Measurements from ENCODE around the gene AP2M1. TPM values are rescaled to one million over a fixed set of nuclear protein-coding genes. Genes with fewer than 3 reads are reported as not detected.
A peak's percentile ranks its signal among the peaks of the same experiment; 100 is the strongest.

Gene AP2M1
- total and polyA plus RNA-seq, 2 donors: 195 to 466 TPM

DNA sequence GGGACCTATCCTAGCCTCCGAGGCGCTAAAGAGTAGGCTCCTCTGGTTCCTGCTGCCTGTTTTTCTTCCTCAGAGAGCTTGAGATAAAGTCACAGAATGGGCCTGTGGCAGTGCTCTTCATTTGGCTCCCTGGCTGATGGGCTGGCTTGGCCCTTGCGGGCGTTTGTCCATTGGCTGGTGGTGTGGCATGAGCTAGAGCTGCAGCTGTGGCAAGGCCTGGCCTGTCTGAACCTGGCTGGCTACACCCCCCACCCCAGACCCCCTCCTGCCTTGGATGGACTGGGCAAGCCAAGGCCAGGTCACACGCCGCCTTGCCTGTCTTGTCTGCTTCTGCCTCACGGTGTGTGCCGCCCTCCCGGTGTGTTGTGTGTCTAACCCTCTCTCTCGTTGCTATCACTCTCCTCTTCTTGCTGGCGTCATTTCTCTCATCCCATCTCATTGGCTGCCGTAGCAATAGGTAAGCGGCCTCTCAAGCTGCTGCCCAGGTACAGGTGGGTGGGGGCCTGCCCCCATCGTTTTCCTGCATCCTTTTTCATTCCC is 3.2 kb downstream of the AP2M1 start:
- WGBS: 89% methylated on average over 14 of the region's 14 CpGs
- H3K4me1 ChIP-seq (ENCODE audit: insufficient read depth): no peaks in the 10 kb centered on the region
- DNase-seq (ENCODE audit: extremely low spot score): no peak
- H3K36me3 ChIP-seq (ENCODE audit: insufficient read depth): peaks cover 12% of the 10 kb centered on the region
- no peak overlapping the region for H3K27ac ChIP-seq (ENCODE audit: low read depth)
- no peak overlapping the region for H3K4me3 ChIP-seq (ENCODE audit: low read depth, low read length)

DNA sequence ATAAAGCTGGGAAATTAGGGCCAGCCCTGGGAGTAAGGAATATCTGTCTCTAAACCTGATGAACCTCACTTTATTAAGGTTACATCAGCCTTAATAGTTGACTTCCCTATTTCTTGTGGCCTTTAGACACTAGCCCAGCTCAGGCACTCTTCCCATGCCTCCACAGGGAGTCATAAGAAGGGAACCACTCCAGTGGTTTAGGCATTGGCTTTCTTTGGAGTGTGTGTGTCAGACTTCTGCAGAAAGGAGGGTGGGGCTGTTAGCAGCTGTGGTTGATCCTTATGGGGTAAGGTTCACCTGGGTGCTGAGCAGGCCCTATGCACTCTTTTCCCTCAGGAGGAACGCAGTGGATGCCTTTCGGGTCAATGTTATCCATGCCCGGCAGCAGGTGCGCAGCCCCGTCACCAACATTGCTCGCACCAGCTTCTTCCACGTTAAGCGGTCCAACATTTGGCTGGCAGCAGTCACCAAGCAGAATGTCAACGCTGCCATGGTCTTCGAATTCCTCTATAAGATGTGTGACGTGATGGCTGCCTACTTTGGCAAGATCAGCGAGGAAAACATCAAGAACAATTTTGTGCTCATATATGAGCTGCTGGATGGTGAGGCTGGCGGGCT is 4.0 kb downstream of the AP2M1 start:
- WGBS: 93% methylated on average over 13 of the region's 13 CpGs
- H3K36me3 ChIP-seq (ENCODE audit: insufficient read depth): peaks cover 14% of the 10 kb centered on the region
- H3K27ac ChIP-seq (ENCODE audit: low read depth): no peak overlapping the region
- H3K4me3 ChIP-seq (ENCODE audit: low read depth, low read length): no peak overlapping the region
- DNase-seq (ENCODE audit: extremely low spot score): no peak
- no peaks in the 10 kb centered on the region for H3K4me1 ChIP-seq (ENCODE audit: insufficient read depth)

- Histone ChIP-seq H3K4me3 (ENCODE audit: low read depth, low read length) (no peak overlapping the region), H3K27ac (ENCODE audit: low read depth) (no peak overlapping the region), H3K36me3 (ENCODE audit: insufficient read depth) (peaks cover 17% of the 10 kb centered on the region), H3K4me1 (ENCODE audit: insufficient read depth) (no peaks in the 10 kb centered on the region)
- 85% methylated on average over 6 of the region's 6 CpGs for WGBS
- DNase-seq (ENCODE audit: extremely low spot score): no peak
Observed at GRCh38 chr3:184180165-184180564, 5.5 kb downstream of the AP2M1 start.

DNA sequence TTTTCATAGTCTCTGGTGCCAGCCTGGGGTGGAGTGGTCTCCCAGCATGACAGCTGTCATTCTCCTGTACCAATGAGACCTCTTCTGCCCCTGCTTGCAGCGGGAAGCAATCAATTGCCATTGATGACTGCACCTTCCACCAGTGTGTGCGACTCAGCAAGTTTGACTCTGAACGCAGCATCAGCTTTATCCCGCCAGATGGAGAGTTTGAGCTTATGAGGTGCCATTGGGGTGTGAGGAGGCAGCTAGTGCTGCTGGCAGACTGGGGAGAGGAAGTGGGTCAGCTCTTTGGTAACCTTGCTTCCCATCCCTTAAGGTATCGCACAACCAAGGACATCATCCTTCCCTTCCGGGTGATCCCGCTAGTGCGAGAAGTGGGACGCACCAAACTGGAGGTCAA is 6.9 kb downstream of the AP2M1 start:
- Histone ChIP-seq H3K4me3 (ENCODE audit: low read depth, low read length) (no peak overlapping the region), H3K4me1 (ENCODE audit: insufficient read depth) (no peaks in the 10 kb centered on the region), H3K36me3 (ENCODE audit: insufficient read depth) (peaks cover 17% of the 10 kb centered on the region), H3K27ac (ENCODE audit: low read depth) (no peak overlapping the region)
- no peak for DNase-seq (ENCODE audit: extremely low spot score)
- WGBS: 96% methylated on average over 9 of the region's 9 CpGs

DNA sequence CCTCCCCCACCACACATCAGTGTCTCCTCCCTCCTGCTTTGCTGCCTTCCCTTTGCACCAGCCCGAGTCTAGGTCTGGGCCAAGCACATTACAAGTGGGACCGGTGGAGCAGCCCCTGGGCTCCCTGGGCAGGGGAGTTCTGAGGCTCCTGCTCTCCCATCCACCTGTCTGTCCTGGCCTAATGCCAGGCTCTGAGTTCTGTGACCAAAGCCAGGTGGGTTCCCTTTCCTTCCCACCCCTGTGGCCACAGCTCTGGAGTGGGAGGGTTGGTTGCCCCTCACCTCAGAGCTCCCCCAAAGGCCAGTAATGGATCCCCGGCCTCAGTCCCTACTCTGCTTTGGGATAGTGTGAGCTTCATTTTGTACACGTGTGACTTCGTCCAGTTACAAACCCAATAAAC is 9.0 kb downstream of the AP2M1 start:
- Histone ChIP-seq H3K4me3 (ENCODE audit: low read depth, low read length) (no peak overlapping the region), H3K36me3 (ENCODE audit: insufficient read depth) (peaks cover 16% of the 10 kb centered on the region), H3K27ac (ENCODE audit: low read depth) (no peak overlapping the region), H3K4me1 (ENCODE audit: insufficient read depth) (no peaks in the 10 kb centered on the region)
- WGBS: 75% methylated on average over 5 of the region's 5 CpGs
- DNase-seq (ENCODE audit: extremely low spot score): no peak

DNA sequence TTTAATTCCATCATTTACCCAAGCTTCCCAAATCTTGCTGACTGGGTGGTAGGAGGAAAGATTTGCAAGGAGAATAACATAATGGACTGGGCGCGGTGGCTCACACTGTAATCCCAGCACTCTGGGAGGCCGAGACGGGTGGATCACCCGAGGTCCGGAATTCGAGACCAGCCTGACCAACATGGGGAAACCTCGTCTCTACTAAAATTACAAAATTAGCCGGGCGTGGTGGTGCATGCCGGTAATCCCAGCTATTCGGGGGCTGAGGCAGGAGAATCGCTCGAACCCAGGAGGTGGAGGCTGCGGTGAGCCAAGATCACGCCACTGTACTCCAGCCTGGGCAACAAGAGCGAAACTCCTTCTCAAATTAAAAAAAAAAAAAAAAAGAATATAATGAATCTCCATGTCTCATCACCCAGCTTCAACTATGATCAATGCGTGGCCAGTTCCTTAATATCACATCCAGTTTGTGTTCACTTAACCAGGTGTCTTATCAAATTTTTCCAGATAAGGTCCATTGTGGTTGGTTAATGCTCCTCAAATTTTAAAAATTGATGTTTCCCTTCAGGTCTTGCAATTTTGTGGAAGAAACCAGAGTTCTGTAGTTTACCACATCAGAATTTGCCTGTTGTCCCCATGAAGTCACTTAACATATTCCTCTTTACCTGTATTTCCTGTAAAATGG is 10.0 kb downstream of the AP2M1 start:
- Histone ChIP-seq H3K4me3 (ENCODE audit: low read depth, low read length) (no peak overlapping the region), H3K36me3 (ENCODE audit: insufficient read depth) (peaks cover 14% of the 10 kb centered on the region), H3K27ac (ENCODE audit: low read depth) (no peak overlapping the region), H3K4me1 (ENCODE audit: insufficient read depth) (no peaks in the 10 kb centered on the region)
- 93% methylated on average over 18 of the region's 18 CpGs for WGBS
- DNase-seq (ENCODE audit: extremely low spot score): no peak

DNA sequence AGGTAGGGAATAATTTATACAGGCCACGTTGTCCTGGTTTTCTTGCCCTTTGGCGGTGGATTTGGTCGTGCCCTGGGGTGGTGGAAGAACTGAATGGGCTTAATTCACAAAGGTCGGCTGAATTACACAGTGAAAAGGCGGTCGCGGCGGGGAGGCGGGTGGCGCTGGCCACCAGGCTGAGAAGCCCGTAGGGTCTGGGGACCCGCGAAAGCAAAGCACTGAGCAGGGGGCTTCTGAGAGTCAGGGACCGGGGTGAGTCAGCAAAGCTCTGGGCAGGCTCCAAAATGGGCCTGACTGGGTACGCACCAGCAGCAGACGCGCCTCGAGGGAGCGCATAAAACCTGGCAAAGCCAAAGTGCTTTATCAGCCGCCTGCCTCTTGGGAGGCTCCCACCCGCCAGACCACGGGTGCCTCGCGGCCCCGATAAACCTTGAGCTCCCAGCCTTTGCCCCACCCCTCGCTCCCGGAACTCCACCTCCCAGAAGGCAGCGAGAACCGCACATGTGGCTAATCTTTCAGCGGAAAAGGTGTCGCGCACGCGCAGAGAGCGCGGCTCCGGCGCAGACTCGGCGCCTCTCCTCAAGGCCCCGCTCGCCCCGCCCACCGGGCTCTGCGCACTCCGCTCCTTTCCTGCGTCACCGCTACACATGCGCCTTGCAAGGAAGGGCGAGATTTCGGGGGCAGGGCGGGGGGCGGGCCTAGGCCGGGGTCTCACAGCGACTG is 11.0 kb downstream of the AP2M1 start:
- Histone ChIP-seq H3K36me3 (ENCODE audit: insufficient read depth) (peaks cover 11% of the 10 kb centered on the region), H3K27ac (ENCODE audit: low read depth) (peak overlapping the region; percentile 85), H3K4me1 (ENCODE audit: insufficient read depth) (no peaks in the 10 kb centered on the region), H3K4me3 (ENCODE audit: low read depth, low read length) (peak overlapping the region; percentile 90)
- 2% methylated on average over 55 of the region's 55 CpGs for WGBS
- peak; percentile 96 for DNase-seq (ENCODE audit: extremely low spot score)

- Histone ChIP-seq H3K27ac (ENCODE audit: low read depth) (peak within 1 kb of the TSS; percentile 85), H3K4me3 (ENCODE audit: low read depth, low read length) (peak within 1 kb of the TSS; percentile 90), H3K4me1 (ENCODE audit: insufficient read depth) (no peaks in the 10 kb centered on the region), H3K36me3 (ENCODE audit: insufficient read depth) (peaks cover 8% of the 10 kb centered on the region)
- WGBS: under 1% methylated on average over 45 of the region's 45 CpGs
- no peak for DNase-seq (ENCODE audit: extremely low spot score)
Observed at GRCh38 chr3:184186184-184186901, 11.7 kb downstream of the AP2M1 start, which contains the start of gene ABCF3. TSS of gene ABCF3 (plus strand) at chr3:184186199. CDS start at chr3:184186208, 9 bp downstream.

DNA sequence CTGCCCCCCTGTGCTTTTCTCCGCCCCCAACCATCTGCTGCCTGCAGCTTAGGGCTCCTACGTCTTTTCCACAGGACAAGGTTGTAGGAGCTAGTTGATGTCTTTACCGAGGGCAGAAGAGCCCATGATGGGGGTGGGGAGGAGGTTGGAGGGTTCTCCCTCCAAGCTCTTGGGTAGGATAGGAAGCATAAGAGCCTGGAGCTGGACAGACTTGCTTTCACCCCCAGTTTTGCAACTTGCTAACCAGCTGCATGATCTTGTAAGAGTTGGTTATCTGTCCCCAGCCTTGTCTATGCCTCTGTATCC is 12.2 kb downstream of the AP2M1 start:
- no peak for DNase-seq (ENCODE audit: extremely low spot score)
- H3K36me3 ChIP-seq (ENCODE audit: insufficient read depth): peaks cover 9% of the 10 kb centered on the region
- WGBS: 17% methylated on average over 3 of the region's 3 CpGs
- no peaks in the 10 kb centered on the region for H3K4me1 ChIP-seq (ENCODE audit: insufficient read depth)
- peak overlapping the region; percentile 90 for H3K4me3 ChIP-seq (ENCODE audit: low read depth, low read length)
- H3K27ac ChIP-seq (ENCODE audit: low read depth): no peak overlapping the region

GRCh38 chr3:184188080-184188479 is 13.4 kb downstream of the AP2M1 start:
- H3K27ac ChIP-seq (ENCODE audit: low read depth): no peak overlapping the region
- peaks cover 10% of the 10 kb centered on the region for H3K36me3 ChIP-seq (ENCODE audit: insufficient read depth)
- 90% methylated on average over 17 of the region's 17 CpGs for WGBS
- no peaks in the 10 kb centered on the region for H3K4me1 ChIP-seq (ENCODE audit: insufficient read depth)
- DNase-seq (ENCODE audit: extremely low spot score): no peak
- no peak overlapping the region for H3K4me3 ChIP-seq (ENCODE audit: low read depth, low read length)

DNA sequence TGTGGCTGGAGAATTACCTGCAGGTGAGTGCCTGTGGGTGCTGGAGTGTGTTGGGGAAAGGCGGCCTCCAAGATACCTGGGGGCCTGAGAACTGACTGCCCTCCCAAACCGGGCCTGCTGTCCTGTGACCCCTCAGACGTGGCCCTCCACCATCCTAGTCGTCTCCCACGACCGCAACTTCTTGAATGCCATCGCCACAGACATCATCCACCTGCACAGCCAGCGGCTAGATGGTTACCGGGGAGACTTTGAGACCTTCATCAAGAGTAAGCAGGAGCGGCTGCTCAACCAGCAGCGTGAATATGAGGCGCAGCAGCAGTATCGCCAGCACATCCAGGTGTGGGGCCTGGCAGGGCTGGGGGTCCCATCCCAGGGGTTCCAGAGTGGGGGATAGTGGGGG is 14.8 kb downstream of the AP2M1 start:
- no peak for DNase-seq (ENCODE audit: extremely low spot score)
- H3K36me3 ChIP-seq (ENCODE audit: insufficient read depth): peaks cover 6% of the 10 kb centered on the region
- 94% methylated on average over 13 of the region's 13 CpGs for WGBS

DNA sequence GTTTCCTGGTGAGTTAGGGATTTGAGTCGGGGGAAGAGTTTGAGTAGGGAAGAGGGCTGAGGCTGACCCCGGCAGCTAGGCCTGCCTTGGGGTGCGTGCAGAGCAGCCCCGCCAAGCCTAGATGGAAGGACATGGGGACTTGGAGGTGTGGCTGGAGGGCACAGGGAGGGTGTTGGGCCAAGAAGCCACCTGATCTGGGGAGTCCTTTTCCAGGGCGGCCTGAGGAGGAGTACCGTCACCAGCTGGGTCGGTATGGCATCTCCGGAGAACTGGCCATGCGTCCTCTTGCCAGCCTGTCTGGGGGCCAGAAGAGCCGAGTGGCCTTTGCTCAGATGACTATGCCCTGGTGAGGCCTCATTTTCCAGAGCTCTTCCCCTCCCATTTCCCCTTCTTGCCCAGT is 18.2 kb downstream of the AP2M1 start:
- H3K4me1 ChIP-seq (ENCODE audit: insufficient read depth): no peaks in the 10 kb centered on the region
- H3K4me3 ChIP-seq (ENCODE audit: low read depth, low read length): no peak overlapping the region
- WGBS: 97% methylated on average over 10 of the region's 10 CpGs
- peaks cover 6% of the 10 kb centered on the region for H3K36me3 ChIP-seq (ENCODE audit: insufficient read depth)
- no peak for DNase-seq (ENCODE audit: extremely low spot score)
- no peak overlapping the region for H3K27ac ChIP-seq (ENCODE audit: low read depth)

More for the DNA sequence above, 14.8 kb downstream of the AP2M1 start:
- Histone ChIP-seq H3K4me3 (ENCODE audit: low read depth, low read length) (no peak overlapping the region), H3K4me1 (ENCODE audit: insufficient read depth) (no peaks in the 10 kb centered on the region), H3K27ac (ENCODE audit: low read depth) (no peak overlapping the region)

GRCh38 chr3:184193991-184194539 is 19.4 kb downstream of the AP2M1 start:
- H3K4me1 ChIP-seq (ENCODE audit: insufficient read depth): no peaks in the 10 kb centered on the region
- no peak overlapping the region for H3K4me3 ChIP-seq (ENCODE audit: low read depth, low read length)
- peaks cover 6% of the 10 kb centered on the region for H3K36me3 ChIP-seq (ENCODE audit: insufficient read depth)
- H3K27ac ChIP-seq (ENCODE audit: low read depth): no peak overlapping the region
- WGBS: 87% methylated on average over 9 of the region's 9 CpGs
- no peak for DNase-seq (ENCODE audit: extremely low spot score)
